Loucy (cell line): ENCODE measurements around the gene PHF13.

Experiments
- H2AFZ ChIP-seq: fragments of 200-600 bp; sonication (generic); 2 replicates; pipeline ENCODE4 v1.6.0; 2016; ENCODE audit warnings: antibody characterized with exemption, mild to moderate bottlenecking, low read length, moderate library complexity
- H3F3A ChIP-seq: fragments of 200-600 bp; 2 replicates; pipeline ENCODE4 v1.6.0; 2016; ENCODE audit warnings: antibody characterized with exemption, low read depth, mild to moderate bottlenecking
- H3K27me3 ChIP-seq: fragments of 200-600 bp; sonication (generic); 2 replicates; pipeline ENCODE4 v1.6.1; 2014; ENCODE audit warnings: low read length, mild to moderate bottlenecking; ENCODE audit not compliant: insufficient read depth, poor library complexity, severe bottlenecking
- H3K36me3 ChIP-seq: fragments of 200-600 bp; sonication (generic); 2 replicates; pipeline ENCODE4 v1.6.1; 2016; ENCODE audit warnings: low read length; ENCODE audit not compliant: insufficient read depth
- H3K4me1 ChIP-seq: fragments of 200-600 bp; sonication (generic); 2 replicates; pipeline ENCODE4 v1.5.1; 2014; ENCODE audit warnings: low read length, mild to moderate bottlenecking; ENCODE audit not compliant: insufficient read depth, poor library complexity, severe bottlenecking
- H3K4me2 ChIP-seq: fragments of 200-600 bp; sonication (generic); 2 replicates; pipeline ENCODE4 v1.6.0; 2014; ENCODE audit warnings: antibody characterized with exemption, low read length, low read depth, mild to moderate bottlenecking; ENCODE audit not compliant: poor library complexity, severe bottlenecking
- H3K4me3 ChIP-seq: fragments of 200-600 bp; sonication (generic); 2 replicates; pipeline ENCODE4 v1.5.1; 2014; ENCODE audit warnings: low read length, mild to moderate bottlenecking, mixed read lengths; ENCODE audit not compliant: poor library complexity, severe bottlenecking
- H3K79me2 ChIP-seq: fragments of 200-600 bp; sonication (generic); 2 replicates; pipeline ENCODE4 v1.6.1; 2014; ENCODE audit warnings: low read length; ENCODE audit not compliant: insufficient read depth
- H3K9ac ChIP-seq: fragments of 200-600 bp; sonication (generic); 2 replicates; pipeline ENCODE4 v1.6.0; 2014; ENCODE audit warnings: mild to moderate bottlenecking, low read depth, low read length, moderate library complexity; ENCODE audit not compliant: poor library complexity, severe bottlenecking
- H3K9me2 ChIP-seq: fragments of 200-600 bp; sonication (generic); replicated peaks from 2 replicates; pipeline ENCODE4 v1.6.1; 2016; ENCODE audit warnings: low read depth, low read length, mixed read lengths
- H3K9me3 ChIP-seq: fragments of 200-600 bp; sonication (generic); 2 replicates; pipeline ENCODE4 v1.6.1; 2014; ENCODE audit warnings: mild to moderate bottlenecking, antibody characterized with exemption, low read length, low read depth; ENCODE audit not compliant: insufficient read depth
- H4K20me1 ChIP-seq: fragments of 200-600 bp; sonication (generic); 2 replicates; pipeline ENCODE4 v1.6.0; 2014; ENCODE audit warnings: antibody characterized with exemption, low read length, mild to moderate bottlenecking; ENCODE audit not compliant: insufficient read depth, poor library complexity, severe bottlenecking
- CTCF ChIP-seq: fragments of 200-600 bp; sonication (generic); conservative IDR thresholded peaks from 2 replicates; pipeline ENCODE4 v1.5.1; 2014; ENCODE audit warnings: mild to moderate bottlenecking, antibody characterized with exemption, low read length
- EZH2phosphoT487 ChIP-seq: fragments of 200-600 bp; IDR thresholded peaks from 2 replicates; pipeline ENCODE4 v1.6.1; 2018; ENCODE audit warnings: antibody characterized with exemption, mild to moderate bottlenecking, moderate library complexity, borderline replicate concordance

The PHF13 gene

GRCh38 chr1:6592865-6593593 lies 20.5 kb upstream of the PHF13 start:
- H3K9me3 ChIP-seq: no peaks in the 10 kb centered on the region
- H4K20me1 ChIP-seq: peaks cover 21% of the 10 kb centered on the region
- no peak overlapping the region for H3K4me2 ChIP-seq
- H3K4me1 ChIP-seq: peaks cover 9% of the 10 kb centered on the region
- TF ChIP-seq CTCF: no peak
- TF ChIP-seq EZH2phosphoT487: no peak
- no peaks in the 10 kb centered on the region for H3F3A ChIP-seq
- H3K9ac ChIP-seq: no peak overlapping the region
- H3K9me2 ChIP-seq: no peaks in the 10 kb centered on the region
- no peaks in the 10 kb centered on the region for H3K27me3 ChIP-seq
- peaks cover 25% of the 10 kb centered on the region for H3K79me2 ChIP-seq
- H2AFZ ChIP-seq: no peak overlapping the region
- no peak overlapping the region for H3K4me3 ChIP-seq
- H3K36me3 ChIP-seq: peaks cover 72% of the 10 kb centered on the region; the same call in 1 of the 2 replicates

GRCh38 chr1:6593810-6594209 lies 19.7 kb upstream of the PHF13 start:
- no peak for TF ChIP-seq EZH2phosphoT487
- no peak for TF ChIP-seq CTCF
- no peak overlapping the region for H3K4me2 ChIP-seq
- H3K79me2 ChIP-seq: peaks cover 33% of the 10 kb centered on the region
- no peaks in the 10 kb centered on the region for H3F3A ChIP-seq
- no peak overlapping the region for H2AFZ ChIP-seq
- peaks cover 12% of the 10 kb centered on the region for H3K4me1 ChIP-seq
- peaks cover 22% of the 10 kb centered on the region for H4K20me1 ChIP-seq
- H3K4me3 ChIP-seq: no peak overlapping the region
- no peaks in the 10 kb centered on the region for H3K9me2 ChIP-seq
- H3K27me3 ChIP-seq: no peaks in the 10 kb centered on the region
- no peak overlapping the region for H3K9ac ChIP-seq
- peaks cover 70% of the 10 kb centered on the region; the same call in 1 of the 2 replicates for H3K36me3 ChIP-seq
- no peaks in the 10 kb centered on the region for H3K9me3 ChIP-seq

GRCh38 chr1:6594977-6595740 lies 18.4 kb upstream of the PHF13 start:
- H3K4me2 ChIP-seq: no peak overlapping the region
- no peak overlapping the region for H2AFZ ChIP-seq
- H3K27me3 ChIP-seq: no peaks in the 10 kb centered on the region
- TF ChIP-seq EZH2phosphoT487 (no peak), CTCF (no peak)
- H3K79me2 ChIP-seq: peaks cover 45% of the 10 kb centered on the region
- peaks cover 21% of the 10 kb centered on the region for H3K4me1 ChIP-seq
- no peak overlapping the region for H3K4me3 ChIP-seq
- H3K9me2 ChIP-seq: no peaks in the 10 kb centered on the region
- no peaks in the 10 kb centered on the region for H3F3A ChIP-seq
- H4K20me1 ChIP-seq: peaks cover 31% of the 10 kb centered on the region
- H3K9me3 ChIP-seq: no peaks in the 10 kb centered on the region
- no peak overlapping the region for H3K9ac ChIP-seq
- peaks cover 59% of the 10 kb centered on the region; the same call in 1 of the 2 replicates for H3K36me3 ChIP-seq
